Smooth muscle cell (in vitro differentiated cells): ENCODE measurements around the gene ZNF787. TPM values are rescaled to one million over a fixed set of nuclear protein-coding genes. Genes with fewer than 3 reads are reported as not detected.

Experiments
- DNase-seq: peaks from one replicate; lab custom pipeline; 2025; ENCODE audit not compliant: unreplicated experiment; lab: John Stamatoyannopoulos, UW
- H2AFZ ChIP-seq: fragments of 200-600 bp; sonication (generic); 2 replicates; pipeline ENCODE4 v1.6.0; 2016; ENCODE audit warnings: antibody characterized with exemption, low read depth, mild to moderate bottlenecking
- H3F3A ChIP-seq: fragments of 200-600 bp; sonication (generic); 2 replicates; pipeline ENCODE4 v1.6.0; 2017; ENCODE audit warnings: antibody characterized with exemption, low read depth
- H3K27ac ChIP-seq: fragments of 200-600 bp; sonication (generic); 2 replicates; pipeline ENCODE4 v1.5.1; 2016; ENCODE audit warnings: low read depth, mild to moderate bottlenecking
- H3K27me3 ChIP-seq: fragments of 200-600 bp; sonication (generic); 2 replicates; pipeline ENCODE4 v1.6.1; 2016; ENCODE audit warnings: low read depth, mild to moderate bottlenecking
- H3K36me3 ChIP-seq: fragments of 200-600 bp; sonication (generic); 2 replicates; pipeline ENCODE4 v1.5.1; 2016; ENCODE audit warnings: low read depth
- H3K4me1 ChIP-seq: fragments of 200-600 bp; sonication (generic); 2 replicates; pipeline ENCODE4 v1.5.1; 2016; ENCODE audit warnings: low read depth
- H3K4me2 ChIP-seq: fragments of 200-600 bp; sonication (generic); 2 replicates; pipeline ENCODE4 v1.6.0; 2016; ENCODE audit warnings: mild to moderate bottlenecking
- H3K4me3 ChIP-seq: fragments of 200-600 bp; sonication (generic); 2 replicates; pipeline ENCODE4 v1.5.1; 2016; ENCODE audit warnings: mild to moderate bottlenecking
- H3K79me2 ChIP-seq: fragments of 200-600 bp; sonication (generic); 2 replicates; pipeline ENCODE4 v1.6.0; 2016; ENCODE audit warnings: low read depth, mild to moderate bottlenecking
- H3K9ac ChIP-seq: fragments of 200-600 bp; sonication (generic); 2 replicates; pipeline ENCODE4 v1.6.0; 2016; ENCODE audit warnings: low read depth
- H3K9me3 ChIP-seq: fragments of 200-600 bp; sonication (generic); replicated peaks from 2 replicates; pipeline ENCODE4 v1.5.1; 2016; ENCODE audit warnings: low read depth
- H4K20me1 ChIP-seq: fragments of 200-600 bp; sonication (generic); 2 replicates; pipeline ENCODE4 v1.6.0; 2016; ENCODE audit warnings: low read depth
- WGBS: methylation state at CpG from one replicate; pipeline ENCODE4 v1.1.7; 2016; ENCODE audit warnings: low lambda C conversion rate; 5-methylcytosine and 5-hydroxymethylcytosine counted together
- polyA plus RNA-seq: library from polyadenylated mRNA; unstranded; fragments of >200 nt; fragmentation: Nextera tagmentation; extraction: Ambion mirVana; gene quantifications from 2 replicates; pipeline ENCODE4 v1.2.1, GENCODE V29; 2016
- total RNA-seq: library from RNA; depleted of rRNA; stranded (reverse); fragments of >200 nt; gene quantifications from 2 replicates; pipeline ENCODE4 v1.2.3, GENCODE V29; 2014
- TF ChIP-seq, protein P1 (sequence below): fragments of 200-600 bp; sonication (generic); IDR thresholded peaks from 2 replicates; pipeline ENCODE4 v1.5.1; 2017; ENCODE audit warnings: borderline replicate concordance, mild to moderate bottlenecking, antibody characterized with exemption; ENCODE audit not compliant: insufficient read depth, poor library complexity, severe bottlenecking

The ZNF787 gene
- total and polyA plus RNA-seq, 2 experiments from 2014 or later = 10.0 to 20.3 TPM

DNA sequence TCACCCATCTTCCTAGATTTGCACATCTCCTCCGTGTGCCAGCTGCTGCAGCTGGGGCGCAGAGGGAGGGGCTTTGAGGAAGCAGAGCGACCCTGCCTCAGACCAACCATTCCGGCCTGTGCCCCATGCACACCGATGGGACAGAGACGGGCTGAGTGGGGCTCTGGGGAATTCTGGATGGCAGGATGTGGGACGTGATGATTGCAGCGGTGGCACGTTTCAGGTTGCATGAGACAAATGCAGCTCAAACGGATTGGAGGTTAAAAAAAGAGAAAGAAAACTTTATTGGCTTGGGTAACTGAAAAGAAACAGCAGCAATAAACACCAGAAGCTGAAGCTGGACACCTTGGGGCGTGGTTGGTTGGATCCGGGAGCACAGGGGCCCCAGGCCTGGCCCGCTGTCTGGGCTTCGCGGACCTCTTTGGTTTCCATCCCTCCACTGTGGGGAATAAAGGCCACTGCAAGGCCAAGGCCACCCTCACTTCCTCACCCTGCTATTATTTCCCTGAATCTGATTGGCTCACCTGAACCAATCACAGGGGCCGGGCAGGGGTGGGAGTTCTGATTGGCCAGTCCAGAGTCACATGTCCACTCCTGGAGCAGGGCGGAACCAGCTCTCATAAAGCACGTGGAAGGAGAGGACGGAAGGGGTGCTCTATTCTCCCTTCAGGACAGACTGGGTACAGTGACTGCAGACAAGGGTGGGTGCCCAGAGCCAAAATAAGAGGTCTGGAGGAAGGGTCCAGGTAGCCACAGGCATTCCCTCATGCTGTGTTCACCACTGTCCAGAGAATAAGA lies 6.1 kb upstream of the ZNF787 start:
- no peak overlapping the region for H2AFZ ChIP-seq

GRCh38 chr19:56125806-56126590 lies 4.9 kb upstream of the ZNF787 start:
- no peak overlapping the region for H3K27ac ChIP-seq
- H3K79me2 ChIP-seq = no peaks in the 10 kb centered on the region
- H4K20me1 ChIP-seq = no peaks in the 10 kb centered on the region
- no peaks in the 10 kb centered on the region for H3K36me3 ChIP-seq
- peaks cover 5% of the 10 kb centered on the region for H3F3A ChIP-seq
- H3K9ac ChIP-seq = no peak overlapping the region
- no peak overlapping the region for H3K4me2 ChIP-seq
- peaks cover 3% of the 10 kb centered on the region for H3K4me1 ChIP-seq
- H3K4me3 ChIP-seq = no peak overlapping the region
- 86% methylated on average over 16 of the region's 16 CpGs for WGBS
- H2AFZ ChIP-seq = no peak overlapping the region
- DNase-seq = no peak
- no peaks in the 10 kb centered on the region for H3K27me3 ChIP-seq
- TF ChIP-seq, protein P1, sequence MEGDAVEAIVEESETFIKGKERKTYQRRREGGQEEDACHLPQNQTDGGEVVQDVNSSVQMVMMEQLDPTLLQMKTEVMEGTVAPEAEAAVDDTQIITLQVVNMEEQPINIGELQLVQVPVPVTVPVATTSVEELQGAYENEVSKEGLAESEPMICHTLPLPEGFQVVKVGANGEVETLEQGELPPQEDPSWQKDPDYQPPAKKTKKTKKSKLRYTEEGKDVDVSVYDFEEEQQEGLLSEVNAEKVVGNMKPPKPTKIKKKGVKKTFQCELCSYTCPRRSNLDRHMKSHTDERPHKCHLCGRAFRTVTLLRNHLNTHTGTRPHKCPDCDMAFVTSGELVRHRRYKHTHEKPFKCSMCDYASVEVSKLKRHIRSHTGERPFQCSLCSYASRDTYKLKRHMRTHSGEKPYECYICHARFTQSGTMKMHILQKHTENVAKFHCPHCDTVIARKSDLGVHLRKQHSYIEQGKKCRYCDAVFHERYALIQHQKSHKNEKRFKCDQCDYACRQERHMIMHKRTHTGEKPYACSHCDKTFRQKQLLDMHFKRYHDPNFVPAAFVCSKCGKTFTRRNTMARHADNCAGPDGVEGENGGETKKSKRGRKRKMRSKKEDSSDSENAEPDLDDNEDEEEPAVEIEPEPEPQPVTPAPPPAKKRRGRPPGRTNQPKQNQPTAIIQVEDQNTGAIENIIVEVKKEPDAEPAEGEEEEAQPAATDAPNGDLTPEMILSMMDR = no peak
- H3K9me3 ChIP-seq = no peaks in the 10 kb centered on the region

More for the DNA sequence above, 6.1 kb upstream of the ZNF787 start:
- 94% methylated on average over 19 of the region's 19 CpGs for WGBS
- Histone ChIP-seq H3K4me2 (no peak overlapping the region), H3K27me3 (no peaks in the 10 kb centered on the region), H3F3A (no peaks in the 10 kb centered on the region), H3K79me2 (no peaks in the 10 kb centered on the region), H3K9me3 (no peaks in the 10 kb centered on the region), H3K27ac (no peak overlapping the region), H3K4me3 (no peak overlapping the region), H3K9ac (no peak overlapping the region), H3K36me3 (no peaks in the 10 kb centered on the region), H4K20me1 (no peaks in the 10 kb centered on the region), H3K4me1 (no peaks in the 10 kb centered on the region)
- DNase-seq = no peak
- TF ChIP-seq, protein P1 = no peak

DNA sequence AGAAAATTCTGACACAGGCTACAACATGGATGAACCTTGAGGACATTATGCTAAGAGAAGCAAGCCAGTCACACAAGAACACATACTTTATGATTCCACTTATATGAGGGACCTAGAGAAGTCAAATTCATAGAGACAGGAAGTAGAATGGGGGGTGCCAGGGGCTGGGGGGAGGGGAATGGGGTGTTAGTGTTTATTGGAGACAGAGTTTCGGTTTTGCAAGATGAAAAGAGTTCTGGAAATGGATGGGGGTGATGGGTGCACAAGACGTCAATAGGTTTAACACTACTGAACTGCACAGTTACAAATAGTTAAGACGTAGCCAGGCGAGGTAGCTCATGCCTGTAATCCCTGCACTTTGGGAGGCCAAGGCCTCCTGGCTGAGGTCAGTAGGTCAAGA lies 3.5 kb upstream of the ZNF787 start:
- TF ChIP-seq, protein P1 = no peak

More for the DNA sequence above, 3.5 kb upstream of the ZNF787 start:
- no peak overlapping the region for H3K4me2 ChIP-seq
- no peak for DNase-seq
- peaks cover 10% of the 10 kb centered on the region for H3K79me2 ChIP-seq
- H3K9ac ChIP-seq = no peak overlapping the region
- H3K9me3 ChIP-seq = no peaks in the 10 kb centered on the region
- peaks cover 5% of the 10 kb centered on the region for H3F3A ChIP-seq
- WGBS = 91% methylated on average over 4 of the region's 4 CpGs
- H3K27me3 ChIP-seq = no peaks in the 10 kb centered on the region
- no peak overlapping the region for H3K27ac ChIP-seq
- H3K4me1 ChIP-seq = peaks cover 9% of the 10 kb centered on the region
- no peaks in the 10 kb centered on the region for H3K36me3 ChIP-seq
- H2AFZ ChIP-seq = no peak overlapping the region
- H3K4me3 ChIP-seq = no peak overlapping the region
- peaks cover 7% of the 10 kb centered on the region for H4K20me1 ChIP-seq
